GM12892 (cell line): ENCODE data around the gene PIK3C2B.
"Not testable (repeated sequence)": the region's sequence is repeated elsewhere in the genome, so short reads cannot be mapped to it uniquely, and the experiment has no call there.

ENCODE experiments used
- DNase-seq: peaks from one replicate; pipeline ENCODE4 v3.0.0; 2011; ENCODE audit not compliant: insufficient read length
- FAIRE-seq: peaks from 2 replicates; lab custom pipeline; 2011; peaks lifted over from hg19 to GRCh38; lab: Jason Lieb, UNC
- POLR2A ChIP-seq: IDR thresholded peaks from 2 replicates; pipeline ENCODE4 v1.6.1; 2011; ENCODE audit warnings: low read depth, low read length, control low read depth
- POLR2AphosphoS5 ChIP-seq: IDR thresholded peaks from 2 replicates; pipeline ENCODE4 v1.6.1; 2011; ENCODE audit warnings: low read depth, low read length, control low read depth
- TAF1 ChIP-seq: IDR thresholded peaks from 2 replicates; pipeline ENCODE4 v1.6.1; 2011; ENCODE audit warnings: low read depth, mild to moderate bottlenecking, control low read depth, low read length, borderline replicate concordance

The PIK3C2B gene

GRCh38 chr1:204520834-204521709, 26.5 kb upstream of the PIK3C2B start:
- TF ChIP-seq TAF1 (no peak), POLR2A (peak; percentile 31; the same call in 1 of the 2 replicates)
- FAIRE-seq (no peak), DNase-seq (peak; percentile 43)

- not testable (repeated sequence) for FAIRE-seq, DNase-seq
These were observed 22.8 kb upstream of the PIK3C2B start for GRCh38 chr1:204517382-204517781.

- DNase-seq (peak; percentile 65), FAIRE-seq (peak; percentile 74)
- TF ChIP-seq POLR2AphosphoS5 (no peak), TAF1 (peak; percentile 87), POLR2A (peak; percentile 76)
These were observed 21.7 kb upstream of the PIK3C2B start, which contains the start of gene MDM4 for GRCh38 chr1:204516180-204516879. TSS of gene MDM4 (plus strand) at chr1:204516406. CDS start at chr1:204525519, 9,113 bp downstream.

- no peak for TF ChIP-seq TAF1
- no peak for TF ChIP-seq POLR2AphosphoS5
- no peak for TF ChIP-seq POLR2A
- FAIRE-seq = no peak
- no peak for DNase-seq
These were observed 20.2 kb upstream of the PIK3C2B start for GRCh38 chr1:204514828-204515227.

- TF ChIP-seq POLR2A (no peak), TAF1 (no peak), POLR2AphosphoS5 (no peak)
- DNase-seq (no peak), FAIRE-seq (no peak)
These were observed 18.6 kb upstream of the PIK3C2B start for GRCh38 chr1:204513117-204513716.

GRCh38 chr1:204511366-204511765, 16.8 kb upstream of the PIK3C2B start:
- DNase-seq = no peak
- TF ChIP-seq TAF1 = no peak
- no peak for TF ChIP-seq POLR2A
- no peak for TF ChIP-seq POLR2AphosphoS5
- FAIRE-seq = no peak

GRCh38 chr1:204509186-204509635, 14.6 kb upstream of the PIK3C2B start:
- no peak for TF ChIP-seq POLR2A
- TF ChIP-seq POLR2AphosphoS5 = no peak
- no peak for FAIRE-seq

GRCh38 chr1:204507317-204508105, 12.9 kb upstream of the PIK3C2B start:
- no peak for TF ChIP-seq POLR2AphosphoS5
- no peak for TF ChIP-seq TAF1
- FAIRE-seq (no peak), DNase-seq (no peak)

More at GRCh38 chr1:204509186-204509635, 14.6 kb upstream of the PIK3C2B start:
- DNase-seq = no peak

- no peak for DNase-seq
- TF ChIP-seq POLR2A (no peak), POLR2AphosphoS5 (no peak), TAF1 (no peak)
- FAIRE-seq = peak; percentile 69
These were observed 12.3 kb upstream of the PIK3C2B start for GRCh38 chr1:204506969-204507316.

- DNase-seq (no peak), FAIRE-seq (peak; percentile 27)
- TF ChIP-seq TAF1 (no peak), POLR2A (no peak), POLR2AphosphoS5 (no peak)
These were observed 11.8 kb upstream of the PIK3C2B start for GRCh38 chr1:204506201-204506968.
